GM19238 (cell line): ENCODE measurements around the gene CNTNAP1.
"Not testable (repeated sequence)": the region's sequence is repeated elsewhere in the genome, so short reads cannot be mapped to it uniquely, and the experiment has no call there.

ENCODE experiments used
- DNase-seq: peaks from one replicate; pipeline ENCODE4 v3.0.0; 2011; ENCODE audit warnings: low spot score; ENCODE audit not compliant: insufficient read length

Gene CNTNAP1

GRCh38 chr17:42681976-42682721, at the start of gene CNTNAP1:
Gene CNTNAP1, plus strand, starts transcription at chr17:42682531. Its CDS starts 299 bp downstream, at chr17:42682830.
- DNase-seq: peak; percentile 74

GRCh38 chr17:42632949-42633444, 49.3 kb upstream of the CNTNAP1 start:
- no peak for DNase-seq

GRCh38 chr17:42639525-42640113, 42.7 kb upstream of the CNTNAP1 start:
- DNase-seq: no peak

GRCh38 chr17:42640121-42640520, 42.2 kb upstream of the CNTNAP1 start:
- no peak for DNase-seq

DNA sequence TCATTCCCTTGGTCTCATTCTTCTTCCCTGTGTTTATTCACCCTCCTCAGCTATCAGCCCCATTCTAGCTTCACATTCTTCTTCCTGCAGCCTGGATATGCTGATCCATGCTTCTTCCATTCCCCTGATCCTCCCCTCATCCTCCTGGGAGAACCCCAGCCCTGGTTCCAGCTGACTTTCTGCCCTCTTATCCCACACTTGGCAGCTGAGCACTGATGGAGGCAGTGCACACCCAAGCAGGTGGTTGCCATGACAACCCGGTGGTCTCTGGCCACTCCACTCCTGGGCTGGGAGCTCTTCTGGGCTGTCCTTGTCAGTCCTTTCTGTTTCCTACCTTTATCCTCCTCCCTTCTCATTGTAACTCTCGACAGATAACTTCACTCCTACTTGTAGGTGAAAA, 40.0 kb upstream of the CNTNAP1 start:
- DNase-seq: no peak

DNA sequence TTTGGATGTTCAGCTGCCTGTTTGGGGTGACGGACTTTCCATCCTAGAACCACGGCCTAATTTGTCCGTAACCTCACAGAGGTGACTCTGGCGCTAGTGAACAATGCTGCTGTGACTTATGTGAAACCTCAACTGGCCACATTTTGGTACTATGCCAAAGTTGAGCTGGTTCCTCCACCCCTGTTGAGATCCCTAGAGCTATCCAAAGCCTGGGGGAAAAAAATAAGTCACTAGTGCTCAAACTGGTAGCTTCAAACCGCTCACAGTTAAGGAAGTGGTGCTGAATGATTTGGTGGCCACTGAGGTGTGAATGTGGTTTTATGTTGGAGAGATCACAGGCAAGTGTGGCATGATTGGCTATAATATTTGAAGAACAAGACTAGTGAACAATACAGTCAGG, 34.6 kb upstream of the CNTNAP1 start:
- DNase-seq: no peak

- DNase-seq: no peak
These were observed 30.9 kb upstream of the CNTNAP1 start for GRCh38 chr17:42651392-42651791.

DNA sequence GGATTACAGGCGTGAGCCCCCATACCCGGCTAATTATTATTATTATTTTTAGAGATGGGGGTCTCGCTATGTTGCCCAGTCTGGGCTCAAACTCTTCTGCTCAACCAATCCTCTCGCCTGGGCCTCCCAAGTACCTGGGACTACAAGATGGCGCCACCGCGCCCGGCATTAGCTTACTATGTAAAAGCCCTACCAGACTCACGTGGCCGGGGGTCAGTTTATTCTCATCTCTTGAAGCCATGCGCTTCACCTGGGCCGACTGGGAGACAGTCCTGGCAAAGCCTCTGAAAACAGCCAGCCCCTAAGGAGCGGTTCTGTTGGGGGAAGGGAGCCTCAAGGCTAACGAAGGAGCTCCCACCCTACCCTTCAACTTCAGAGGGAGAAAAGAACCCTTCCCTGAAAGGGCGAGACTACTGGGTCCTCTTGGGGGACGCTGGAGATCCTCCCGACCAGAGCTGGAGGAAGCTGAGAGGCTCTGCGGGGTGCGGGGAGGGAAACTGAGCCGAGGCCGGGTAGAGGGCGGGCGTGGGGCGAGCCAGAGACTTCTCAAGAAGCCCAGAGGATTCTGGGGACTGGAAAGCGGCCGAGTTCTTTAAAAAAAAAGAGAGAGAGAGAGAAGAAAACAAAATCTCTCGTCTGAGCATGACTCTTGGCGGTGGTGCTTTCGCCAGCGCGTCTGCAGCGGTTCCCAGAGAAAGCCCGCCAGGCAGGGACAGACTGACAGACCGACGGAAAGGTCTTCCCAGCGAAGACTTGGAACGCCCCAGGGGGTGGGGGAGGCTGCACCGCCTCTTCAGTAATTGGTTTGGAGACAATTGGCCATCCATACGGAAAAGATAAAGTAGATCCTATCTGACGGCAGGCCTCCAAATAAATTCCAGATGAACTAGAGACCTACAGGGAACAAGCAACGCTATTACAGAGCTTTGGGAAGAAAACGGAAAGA, 28.9 kb upstream of the CNTNAP1 start:
- DNase-seq: no peak

- DNase-seq: no peak
These were observed 26.8 kb upstream of the CNTNAP1 start for GRCh38 chr17:42655528-42655927.

- DNase-seq: no peak
These were observed 24.3 kb upstream of the CNTNAP1 start for GRCh38 chr17:42657824-42658588.

- DNase-seq: no peak
These were observed 23.0 kb upstream of the CNTNAP1 start, which contains the start of gene TUBG2 for GRCh38 chr17:42659079-42659931. Gene TUBG2, plus strand, starts transcription at chr17:42659284. Its CDS starts 220 bp downstream, at chr17:42659504.

DNA sequence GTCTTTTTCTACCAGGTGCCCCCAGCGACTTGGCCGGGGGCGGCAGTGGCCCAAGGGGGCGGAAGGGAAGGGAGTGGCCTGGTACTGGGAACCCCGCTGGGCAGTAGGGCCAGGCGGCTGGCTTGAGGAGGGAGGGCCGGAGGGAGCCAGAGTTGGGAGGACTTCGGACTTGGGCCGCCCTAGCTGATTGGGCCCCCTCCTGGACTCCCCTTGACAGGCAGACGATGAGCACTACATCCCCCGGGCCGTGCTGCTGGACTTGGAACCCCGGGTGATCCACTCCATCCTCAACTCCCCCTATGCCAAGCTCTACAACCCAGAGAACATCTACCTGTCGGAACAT, 22.4 kb upstream of the CNTNAP1 start:
- not testable (repeated sequence) for DNase-seq

- DNase-seq: no peak
These were observed 21.5 kb upstream of the CNTNAP1 start for GRCh38 chr17:42660692-42661345.

GRCh38 chr17:42665581-42666001, 16.7 kb upstream of the CNTNAP1 start:
- DNase-seq: no peak

- DNase-seq: not testable (repeated sequence)
These were observed 16.2 kb upstream of the CNTNAP1 start for GRCh38 chr17:42666126-42666525.

- DNase-seq: no peak
These were observed 15.0 kb upstream of the CNTNAP1 start for GRCh38 chr17:42667088-42667951.

DNA sequence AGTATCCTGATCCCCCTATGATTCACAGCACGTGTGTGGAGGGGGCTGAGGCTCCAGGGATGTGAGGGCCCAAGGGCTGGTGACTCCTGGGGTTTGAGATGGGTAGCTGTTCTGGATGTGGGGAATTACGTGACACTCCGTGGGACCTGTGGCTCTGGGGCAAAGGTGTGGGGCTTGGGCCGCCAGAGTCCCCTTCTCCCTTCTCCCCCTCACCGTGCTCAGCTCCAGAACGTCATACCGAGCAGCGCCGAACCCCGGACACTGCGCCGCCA, 12.7 kb upstream of the CNTNAP1 start:
- DNase-seq: no peak

DNA sequence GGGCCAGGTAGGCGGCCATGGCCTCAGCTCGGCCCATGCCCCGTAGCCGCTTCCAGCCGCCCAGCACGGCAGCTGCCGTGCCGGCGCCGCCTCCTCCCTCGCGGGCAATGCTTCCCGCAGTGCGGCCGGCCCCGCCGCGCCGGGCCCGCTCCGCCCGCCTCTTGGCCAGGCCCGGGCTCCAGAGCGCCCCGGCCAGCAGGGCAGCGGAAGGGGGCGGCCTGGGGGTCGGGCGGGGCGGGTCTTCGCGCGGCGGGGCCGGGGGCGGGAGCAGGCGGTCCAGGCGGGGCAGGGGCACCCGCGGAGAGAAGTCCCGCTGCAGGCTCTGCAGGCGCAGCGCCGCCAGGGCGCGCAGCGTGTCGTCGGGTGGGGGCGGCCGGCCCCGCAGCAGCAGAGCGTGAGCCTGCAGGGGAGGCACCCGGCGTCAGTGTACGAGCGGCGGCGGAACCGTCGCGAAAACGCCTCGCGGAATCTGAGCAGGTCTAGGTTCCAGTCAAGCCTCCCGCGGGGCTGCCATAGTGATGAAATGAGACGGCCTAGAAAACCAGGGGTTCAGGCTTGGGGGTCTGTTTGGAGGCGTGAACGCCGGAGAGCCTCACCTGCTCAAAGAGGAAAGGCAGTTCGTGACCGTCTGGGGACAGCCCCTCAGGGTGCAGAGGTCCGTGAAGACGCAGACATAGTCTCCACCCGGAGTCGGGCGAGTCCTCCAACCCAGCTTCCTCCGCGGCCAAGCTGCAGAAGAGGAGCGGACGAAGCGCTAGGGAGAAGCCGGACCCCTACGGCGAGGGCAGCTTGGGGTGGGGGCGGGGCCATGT, 12.1 kb upstream of the CNTNAP1 start:
- DNase-seq: no peak
